Ishikawa (cell line): ENCODE measurements around the gene ERN1.

Source experiments
- CEBPB ChIP-seq: IDR thresholded peaks from 2 replicates; pipeline ENCODE4 v1.6.1; 2012
- CREB1 ChIP-seq: IDR thresholded peaks from 2 replicates; pipeline ENCODE4 v1.6.1; 2012; ENCODE audit warnings: low read depth
- EGR1 ChIP-seq: IDR thresholded peaks from 2 replicates; pipeline ENCODE4 v1.6.1; 2012
- EP300 ChIP-seq: IDR thresholded peaks from 2 replicates; pipeline ENCODE4 v1.6.1; 2012; ENCODE audit warnings: borderline replicate concordance
- FOXM1 ChIP-seq: IDR thresholded peaks from 2 replicates; pipeline ENCODE4 v1.6.1; 2012; ENCODE audit warnings: low read depth, borderline replicate concordance
- NFIC ChIP-seq: IDR thresholded peaks from 2 replicates; pipeline ENCODE4 v1.6.1; 2012
- RAD21 ChIP-seq: IDR thresholded peaks from 2 replicates; pipeline ENCODE4 v1.6.1; 2012; ENCODE audit warnings: low read depth
- TAF1 ChIP-seq: IDR thresholded peaks from 2 replicates; pipeline ENCODE4 v1.6.1; 2012; ENCODE audit warnings: low read depth, mild to moderate bottlenecking
- TCF12 ChIP-seq: IDR thresholded peaks from 2 replicates; pipeline ENCODE4 v1.6.1; 2012; ENCODE audit warnings: low read depth
- TEAD4 ChIP-seq: IDR thresholded peaks from 2 replicates; pipeline ENCODE4 v1.6.1; 2012
- USF1 ChIP-seq: IDR thresholded peaks from 2 replicates; pipeline ENCODE4 v1.6.1; 2012
- YY1 ChIP-seq: IDR thresholded peaks from 2 replicates; pipeline ENCODE4 v1.6.1; 2012; ENCODE audit warnings: low read depth
- ZBTB7A ChIP-seq: IDR thresholded peaks from 2 replicates; pipeline ENCODE4 v1.6.1; 2012; ENCODE audit warnings: low read depth
- TF ChIP-seq, protein P1 (sequence below): IDR thresholded peaks from 2 replicates; pipeline ENCODE4 v1.6.1; 2012
- TF ChIP-seq, protein P2 (sequence below): IDR thresholded peaks from 2 replicates; pipeline ENCODE4 v1.6.1; 2012; ENCODE audit warnings: low read depth, mild to moderate bottlenecking

Gene ERN1

DNA sequence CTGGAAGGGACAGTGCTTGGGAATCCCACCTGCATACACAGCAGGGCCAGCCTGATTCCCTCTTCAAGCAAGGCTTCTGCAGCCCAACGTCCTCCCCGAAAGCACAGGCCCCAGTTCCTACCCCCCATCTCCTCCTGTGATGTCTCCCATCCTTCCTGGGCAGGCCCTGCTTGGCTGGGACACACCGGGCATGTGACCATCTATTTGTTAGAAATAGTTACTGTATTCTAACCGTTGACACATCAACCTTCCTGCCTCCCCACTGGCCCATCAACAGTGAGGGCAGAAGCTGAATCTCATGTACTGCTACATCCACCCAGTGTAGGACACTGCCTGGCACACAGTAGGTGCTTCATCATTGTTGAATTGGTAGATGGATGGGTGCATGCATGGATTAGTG, 121.1 kb downstream of the ERN1 start:
- TF ChIP-seq TCF12 (no peak), TAF1 (no peak), YY1 (no peak), TEAD4 (no peak), CEBPB (no peak), USF1 (no peak), NFIC (no peak), CREB1 (no peak), ZBTB7A (no peak), RAD21 (no peak), EGR1 (no peak), FOXM1 (no peak), EP300 (no peak)
- TF ChIP-seq, protein P1, sequence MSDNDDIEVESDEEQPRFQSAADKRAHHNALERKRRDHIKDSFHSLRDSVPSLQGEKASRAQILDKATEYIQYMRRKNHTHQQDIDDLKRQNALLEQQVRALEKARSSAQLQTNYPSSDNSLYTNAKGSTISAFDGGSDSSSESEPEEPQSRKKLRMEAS: no peak
- TF ChIP-seq, protein P2, sequence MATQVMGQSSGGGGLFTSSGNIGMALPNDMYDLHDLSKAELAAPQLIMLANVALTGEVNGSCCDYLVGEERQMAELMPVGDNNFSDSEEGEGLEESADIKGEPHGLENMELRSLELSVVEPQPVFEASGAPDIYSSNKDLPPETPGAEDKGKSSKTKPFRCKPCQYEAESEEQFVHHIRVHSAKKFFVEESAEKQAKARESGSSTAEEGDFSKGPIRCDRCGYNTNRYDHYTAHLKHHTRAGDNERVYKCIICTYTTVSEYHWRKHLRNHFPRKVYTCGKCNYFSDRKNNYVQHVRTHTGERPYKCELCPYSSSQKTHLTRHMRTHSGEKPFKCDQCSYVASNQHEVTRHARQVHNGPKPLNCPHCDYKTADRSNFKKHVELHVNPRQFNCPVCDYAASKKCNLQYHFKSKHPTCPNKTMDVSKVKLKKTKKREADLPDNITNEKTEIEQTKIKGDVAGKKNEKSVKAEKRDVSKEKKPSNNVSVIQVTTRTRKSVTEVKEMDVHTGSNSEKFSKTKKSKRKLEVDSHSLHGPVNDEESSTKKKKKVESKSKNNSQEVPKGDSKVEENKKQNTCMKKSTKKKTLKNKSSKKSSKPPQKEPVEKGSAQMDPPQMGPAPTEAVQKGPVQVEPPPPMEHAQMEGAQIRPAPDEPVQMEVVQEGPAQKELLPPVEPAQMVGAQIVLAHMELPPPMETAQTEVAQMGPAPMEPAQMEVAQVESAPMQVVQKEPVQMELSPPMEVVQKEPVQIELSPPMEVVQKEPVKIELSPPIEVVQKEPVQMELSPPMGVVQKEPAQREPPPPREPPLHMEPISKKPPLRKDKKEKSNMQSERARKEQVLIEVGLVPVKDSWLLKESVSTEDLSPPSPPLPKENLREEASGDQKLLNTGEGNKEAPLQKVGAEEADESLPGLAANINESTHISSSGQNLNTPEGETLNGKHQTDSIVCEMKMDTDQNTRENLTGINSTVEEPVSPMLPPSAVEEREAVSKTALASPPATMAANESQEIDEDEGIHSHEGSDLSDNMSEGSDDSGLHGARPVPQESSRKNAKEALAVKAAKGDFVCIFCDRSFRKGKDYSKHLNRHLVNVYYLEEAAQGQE: no peak

GRCh38 chr17:64008346-64008745, 121.6 kb downstream of the ERN1 start:
- TF ChIP-seq USF1 (no peak), CEBPB (no peak), ZBTB7A (no peak), TCF12 (no peak), TAF1 (no peak), NFIC (no peak), FOXM1 (no peak), CREB1 (no peak), YY1 (no peak), RAD21 (no peak), TEAD4 (no peak), EGR1 (no peak), EP300 (no peak)
- TF ChIP-seq, protein P2: no peak
- TF ChIP-seq, protein P1: no peak

DNA sequence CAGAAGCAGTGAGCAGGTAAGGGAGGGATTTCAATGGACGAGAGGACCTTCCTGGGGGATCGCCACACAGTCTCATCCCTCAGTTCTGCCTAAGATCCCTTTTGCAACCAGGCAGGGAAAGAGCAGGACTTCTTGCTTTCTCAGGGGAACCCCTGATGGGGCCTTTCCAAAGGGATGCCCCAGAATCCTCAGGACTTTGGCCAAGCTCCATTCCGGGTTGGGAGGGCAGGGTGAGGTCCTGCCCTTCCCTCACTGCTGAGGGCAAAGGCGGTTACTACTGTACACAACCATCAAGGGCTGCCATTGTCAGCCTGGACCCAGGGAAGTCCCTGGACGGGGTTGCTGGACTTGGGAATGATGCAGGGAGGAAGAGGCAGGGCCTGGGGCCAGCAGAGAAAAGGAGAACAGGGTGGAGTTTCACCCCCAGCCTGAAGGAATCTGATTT, 122.1 kb downstream of the ERN1 start:
- TF ChIP-seq NFIC (no peak), TEAD4 (no peak), CEBPB (no peak), EGR1 (no peak), USF1 (no peak), CREB1 (no peak), YY1 (no peak)
- TF ChIP-seq, protein P2: no peak

DNA sequence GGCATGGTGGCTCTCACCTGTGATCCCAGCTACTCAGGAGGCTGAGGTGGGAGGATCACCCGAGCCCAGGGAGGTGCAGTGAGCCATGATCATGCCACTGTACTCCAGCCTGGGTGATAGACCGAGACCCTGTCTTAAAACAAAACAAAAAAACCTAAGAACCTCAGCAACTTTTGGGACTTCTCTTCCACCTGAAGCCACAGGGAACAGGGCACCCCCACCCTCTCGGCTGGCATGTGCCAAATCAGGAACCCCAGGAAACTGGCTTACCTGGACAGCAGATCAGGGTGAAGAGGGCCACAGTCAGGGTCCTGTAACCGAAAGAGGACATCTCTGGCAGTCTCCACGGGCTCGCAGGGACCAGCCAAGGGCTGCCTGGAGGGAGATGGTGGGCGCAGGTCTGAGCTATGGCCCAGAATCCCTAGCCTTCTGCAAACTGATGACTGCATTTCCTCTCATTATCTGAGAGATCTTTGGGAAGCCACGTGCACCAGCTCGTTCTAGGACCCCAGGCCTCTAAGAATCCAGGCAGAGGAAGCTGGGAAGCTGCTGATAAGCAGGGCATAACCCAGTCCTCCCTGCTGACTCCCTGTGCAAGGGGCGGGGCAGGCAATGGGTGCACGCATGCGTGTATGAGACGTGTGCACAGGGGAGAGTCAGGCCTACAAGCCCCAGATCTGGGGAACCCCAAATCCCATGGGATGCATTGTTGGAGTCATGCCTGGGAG, 123.4 kb downstream of the ERN1 start:
- TF ChIP-seq, protein P2: no peak
- TF ChIP-seq FOXM1: no peak
